Transverse colon (tissue), 4 donors: ENCODE measurements around the gene MMP19. TPM values are rescaled to one million over a fixed set of nuclear protein-coding genes. Genes with fewer than 3 reads are reported as not detected.
A peak's percentile ranks its signal among the peaks of the same experiment; 100 is the strongest.

Source experiments
- DNase-seq: peaks from one replicate; pipeline ENCODE4 v3.0.0-alpha.2; 2019
- H3K27ac ChIP-seq, 4 donors: fragments of 200-600 bp; sonication (generic); 2 replicates each; pipeline ENCODE4 v1.5.1; 2016 to 2018; ENCODE audit warnings: inconsistent platforms in 4 of 4
- H3K27me3 ChIP-seq: fragments of 200-600 bp; sonication (generic); 2 replicates; pipeline ENCODE4 v1.5.1; 2017; ENCODE audit warnings: inconsistent platforms
- H3K36me3 ChIP-seq, 4 donors: fragments of 200-600 bp; sonication (generic); 2 replicates each; pipeline ENCODE4 v1.5.1; 2017 to 2019; ENCODE audit warnings: inconsistent platforms in 4 of 4
- H3K4me1 ChIP-seq, 4 donors: fragments of 200-600 bp; sonication (generic); 2 replicates each; pipeline ENCODE4 v1.5.1; 2017 to 2020; ENCODE audit warnings: inconsistent platforms in 4 of 4
- H3K4me3 ChIP-seq, 4 donors: fragments of 200-600 bp; sonication (generic); 1 replicate in 1 of 4; 2 replicates in 3 of 4; pipeline versions ENCODE4 v1.5.1 to v1.6.1; 2017 to 2019; ENCODE audit warnings: inconsistent platforms in 4 of 4
- H3K9me3 ChIP-seq, 2 donors: fragments of 200-600 bp; sonication (generic); 2 replicates each; pipeline ENCODE4 v1.5.1; 2017 to 2019; ENCODE audit warnings: inconsistent platforms in 2 of 2
- CTCF ChIP-seq, 5 experiments: fragments of 200-600 bp in 3 of 5; fragments of 450-650 bp in 2 of 5; sonication (generic) in 3 of 5; IDR thresholded peaks; 1 replicate in 2 of 5; 2 replicates in 3 of 5; pipeline ENCODE4 v1.5.1; 2016 to 2017; ENCODE audit warnings: antibody characterized with exemption in 5 of 5, inconsistent platforms in 3 of 5, mild to moderate bottlenecking in 2 of 5, moderate library complexity in 1 of 5
- EP300 ChIP-seq: sonication (generic); formaldehyde crosslinking; IDR thresholded peaks from one replicate; pipeline ENCODE4 v1.6.1; 2017; ENCODE audit warnings: antibody characterized with exemption, low read depth
- POLR2A ChIP-seq: fragments of 450-650 bp; IDR thresholded peaks from one replicate; pipeline ENCODE4 v1.6.1; 2016; ENCODE audit warnings: antibody characterized with exemption, mild to moderate bottlenecking, moderate library complexity
- POLR2AphosphoS5 ChIP-seq, 3 donors: sonication (generic); formaldehyde crosslinking; IDR thresholded peaks; one replicate each; pipeline ENCODE4 v1.6.1; 2016; ENCODE audit warnings: antibody characterized with exemption in 3 of 3
- WGBS, 2 donors: methylation state at CpG; one replicate each; pipeline ENCODE4 v1.1.5; 2018; ENCODE audit warnings: low coverage in 1 of 2; 5-methylcytosine and 5-hydroxymethylcytosine counted together
- in situ Hi-C, 4 donors: fragments of 200-750 bp; cut with MboI; loops; one replicate each; pipeline versions ENCODE4 v1.15.0 to v1.15.1; 2017; ENCODE audit warnings: low sequenced_read_pairs in 3 of 4, low pct_ligation_motif_present in 1 of 4, low pct_unique_long_range_greater_than_20kb in 1 of 4
- intact Hi-C: fragments of 100-400 bp; cut with DNase I; formaldehyde crosslinking; loops from one replicate; pipeline ENCODE4 v1.15.1; 2023; ENCODE audit warnings: low total_unique reads
- total RNA-seq, 4 donors: library from RNA; depleted of rRNA; stranded (reverse); fragments of >200 nt; gene quantifications; one replicate each; pipeline ENCODE4 v1.1.0, GENCODE V29; 2016

The MMP19 gene
- total RNA-seq, 4 donors from 2014 or later = 5.2 to 29.2 (median 14.8) TPM

- Histone ChIP-seq H3K27me3 (no peaks in the 10 kb centered on the region), H3K36me3 (peaks cover 0 to 28% (median 10%) of the 10 kb centered on the region in 4 donors), H3K9me3 (no peaks in the 10 kb centered on the region), H3K27ac (peak overlapping the region; percentile 91 to 97 (median 93)), H3K4me1 (peaks cover 19 to 56% (median 29%) of the 10 kb centered on the region in 4 donors), H3K4me3 (peak overlapping the region; percentile 74 to 87 (median 86))
- no peak for TF ChIP-seq POLR2AphosphoS5 (IDR thresholded peaks at IDR 0.05)
- TF ChIP-seq CTCF (IDR thresholded peaks at IDR 0.05) = no peak
- no peak for TF ChIP-seq POLR2A
- in situ Hi-C loops (loop anchor here (10.0 to 25.0 kb wide), 4 partner anchors 82 to 128 kb away; partner anchors contain the start of genes DGKA (in 2 of the 4) and PYM1 (in 1 of the 4)), intact Hi-C loops (no loop called here)
- 0 to 2% methylated on average over 10 to 14 of the region's 14 CpGs for WGBS, 2 donors
- DNase-seq = no peak
Observed at GRCh38 chr12:55816881-55817344, 25.8 kb downstream of the MMP19 start.

GRCh38 chr12:55815473-55815872 lies 27.3 kb downstream of the MMP19 start:
- WGBS, 2 donors = 40 to 86% methylated on average over 1 to 12 of the region's 12 CpGs
- H3K27me3 ChIP-seq = no peaks in the 10 kb centered on the region
- no peak overlapping the region for H3K27ac ChIP-seq
- peaks cover 0 to 14% (median 3%) of the 10 kb centered on the region in 4 donors for H3K36me3 ChIP-seq
- no peak for TF ChIP-seq EP300
- no peak for TF ChIP-seq POLR2A
- TF ChIP-seq POLR2AphosphoS5 (IDR thresholded peaks at IDR 0.05) = no peak
- TF ChIP-seq CTCF (IDR thresholded peaks at IDR 0.05) = no peak
- H3K4me3 ChIP-seq = peak overlapping the region in 1 of 4 donors; percentile 87
- DNase-seq = no peak
- in situ Hi-C loops = loop anchor here (10.0 to 25.0 kb wide), 4 partner anchors 81 to 129 kb away; partner anchors contain the start of genes DGKA (in 2 of the 4) and PYM1 (in 1 of the 4)
- peaks cover 19 to 57% (median 30%) of the 10 kb centered on the region in 4 donors for H3K4me1 ChIP-seq
- intact Hi-C loops = no loop called here
- H3K9me3 ChIP-seq = no peaks in the 10 kb centered on the region

- in situ Hi-C loops = loop anchor here (10.0 to 25.0 kb wide), 4 partner anchors 79 to 131 kb away; partner anchors contain the start of genes DGKA (in 2 of the 4) and PYM1 (in 1 of the 4)
- intact Hi-C loops = no loop called here
- no peak for DNase-seq
Observed at GRCh38 chr12:55814257-55814656, 28.5 kb downstream of the MMP19 start.

GRCh38 chr12:55812088-55812487 lies 30.6 kb downstream of the MMP19 start:
- Histone ChIP-seq H3K27me3 (no peaks in the 10 kb centered on the region), H3K9me3 (no peaks in the 10 kb centered on the region), H3K36me3 (peaks cover 0 to 21% (median 2%) of the 10 kb centered on the region in 4 donors), H3K4me3 (no peak overlapping the region), H3K4me1 (peaks cover 17 to 41% (median 21%) of the 10 kb centered on the region in 4 donors), H3K27ac (no peak overlapping the region)
- in situ Hi-C loops = loop anchor here (10.0 to 25.0 kb wide), 4 partner anchors 77 to 133 kb away; partner anchors contain the start of genes DGKA (in 2 of the 4) and PYM1 (in 1 of the 4)
- no peak for TF ChIP-seq POLR2A
- no peak for TF ChIP-seq EP300
- TF ChIP-seq CTCF (IDR thresholded peaks at IDR 0.05) = no peak
- no peak for TF ChIP-seq POLR2AphosphoS5 (IDR thresholded peaks at IDR 0.05)
- intact Hi-C loops = no loop called here
- 26 to 57% methylated on average over 1 of the region's 1 CpG for WGBS, 2 donors
- no peak for DNase-seq

More at GRCh38 chr12:55814257-55814656, 28.5 kb downstream of the MMP19 start:
- H3K4me3 ChIP-seq = no peak overlapping the region
- peaks cover 19 to 51% (median 30%) of the 10 kb centered on the region in 4 donors for H3K4me1 ChIP-seq
- TF ChIP-seq CTCF (IDR thresholded peaks at IDR 0.05) (no peak), POLR2AphosphoS5 (IDR thresholded peaks at IDR 0.05) (no peak), EP300 (no peak), POLR2A (no peak)
- H3K9me3 ChIP-seq = no peaks in the 10 kb centered on the region
- H3K36me3 ChIP-seq = peaks cover 0 to 8% (median 0%) of the 10 kb centered on the region in 4 donors
- H3K27ac ChIP-seq = no peak overlapping the region
- H3K27me3 ChIP-seq = no peaks in the 10 kb centered on the region
